Heart right ventricle (tissue), 16 donors: ENCODE data around the gene BPIFB4. TPM values are rescaled to one million over a fixed set of nuclear protein-coding genes. Genes with fewer than 3 reads are reported as not detected.

Source experiments
- ATAC-seq, 8 donors: fragments of 200-7000 bp; cut with Tn5 transposase; one replicate each; pipeline ENCODE4 v1.9.1; 2020; ENCODE audit warnings: mild to moderate bottlenecking in 8 of 8, moderate library complexity in 8 of 8, moderate number of reproducible peaks in 1 of 8
- DNase-seq, 2 donors: peaks; one replicate each; pipeline ENCODE4 v3.0.0-alpha.2; 2020
- H3K27ac ChIP-seq, 10 donors: fragments of 200-600 bp; sonication (generic) in 2 of 10; one replicate each; pipeline versions ENCODE4 v1.5.0 to v1.8.0; 2020 to 2022; ENCODE audit warnings: mild to moderate bottlenecking in 3 of 10
- H3K27me3 ChIP-seq, 7 donors: fragments of 200-600 bp; one replicate each; pipeline ENCODE4 v1.8.0; 2021 to 2022; ENCODE audit warnings: mild to moderate bottlenecking in 2 of 7
- H3K36me3 ChIP-seq, 9 donors: fragments of 200-600 bp; sonication (generic) in 1 of 9; one replicate each; pipeline versions ENCODE4 v1.5.0 to v1.8.0; 2020 to 2022; ENCODE audit warnings: mild to moderate bottlenecking in 2 of 9
- H3K4me1 ChIP-seq, 9 donors: fragments of 200-600 bp; sonication (generic) in 1 of 9; one replicate each; pipeline versions ENCODE4 v1.5.0 to v1.8.0; 2020 to 2022; ENCODE audit warnings: mild to moderate bottlenecking in 4 of 9
- H3K4me3 ChIP-seq, 10 donors: fragments of 200-600 bp; sonication (generic) in 2 of 10; one replicate each; pipeline versions ENCODE4 v1.5.0 to v1.8.0; 2020 to 2022; ENCODE audit warnings: mild to moderate bottlenecking in 7 of 10, moderate library complexity in 2 of 10
- H3K9me3 ChIP-seq, 11 donors: fragments of 200-600 bp in 10 of 11; sonication (generic) in 2 of 11; one replicate each; pipeline versions ENCODE4 v1.5.0 to v1.8.0; 2013 to 2022; ENCODE audit warnings: mild to moderate bottlenecking in 2 of 11, control low read depth in 1 of 11, moderate library complexity in 1 of 11
- CTCF ChIP-seq, 9 donors: fragments of 200-600 bp; sonication (generic) in 2 of 9; IDR thresholded peaks; one replicate each; pipeline versions ENCODE4 v1.5.0 to v1.8.0; 2021 to 2022; ENCODE audit warnings: antibody characterized with exemption in 9 of 9, mild to moderate bottlenecking in 5 of 9, moderate library complexity in 1 of 9
- WGBS, 2 donors: extraction: QIAGEN DNeasy Blood & Tissue Kit; methylation state at CpG; one replicate each; pipeline ENCODE4 v1.1.7; 2013; ENCODE audit warnings: inconsistent platforms in 1 of 2; 5-methylcytosine and 5-hydroxymethylcytosine counted together
- intact Hi-C, 10 donors: fragments of 100-400 bp; cut with DNase I; formaldehyde crosslinking; loops; one replicate each; pipeline versions ENCODE4 v1.11.1 to v1.14.2; 2022
- polyA plus RNA-seq, 2 donors: library from polyadenylated mRNA; stranded (reverse); fragments of 200-250 nt; gene quantifications; one replicate each; pipeline ENCODE4 v1.2.3, GENCODE V29; 2013
- total RNA-seq, 10 donors: library from RNA; stranded (reverse); fragmentation: NEBNext Ultra II Directional in 3 of 10; extraction: Animal tissue kit (Norgen Biotek cat#: 25700) in 3 of 10; gene quantifications; one replicate each; pipeline versions ENCODE4 v1.2.1 to v1.2.4, GENCODE V29; 2021 to 2023
- donor health status: Arrhythmogenic right ventricular cardiomyopathy.
- donor health status: ischemic (EF 13 %, LVEDD 7.1; RV severe dilation, severe dysfunction).
- donor health status: healthy with polysubstance abuse.
- donor health status: DM: no; HTN: yes; CAD: no.
- donor health status: DM: no; HTN: no; CAD: no.
- donor health status: ischemic (EF 25% LVEDD 6.9; RV normal size, moderate dysfunction).
- donor health status: ischemic (EF 25% LVEDD 5.7; RV mildly dilated, moderate dysfunction).
- donor health status: healthy.
- donor health status: DM: yes; HTN: yes; CAD: no.
- donor health status: Ischemic cardiomyopathy.
- donor health status: ischemic (EF 35%, LVEDD 5.7; RV mildly dilated, moderate dysfunction).
- donor health status: nonischemic (EF 11% LVEDD 7.7; RV severe dilation, severe dysfunction).
- donor health status: DM: yes; HTN: yes; CAD: no.
- donor health status: PGD.
- donor health status: ischemic (EF 29% LVEDD 5.4; RV normal size, mild dysfunction).
- donor health status: nonischemic (EF 23%, LVEDD 6.1; RV moderate dilation, normal function).

BPIFB4 gene
- total and polyA plus RNA-seq, 12 donors = not detected

GRCh38 chr20:33068251-33068939, 11.0 kb upstream of the BPIFB4 start:
- DNase-seq = no peak
- peaks cover 0 to 6% (median 6%) of the 10 kb centered on the region in 7 donors for H3K27me3 ChIP-seq
- H3K4me1 ChIP-seq = no peaks in the 10 kb centered on the region
- ATAC-seq = no peak
- peaks cover 0 to 6% (median 0%) of the 10 kb centered on the region in 11 donors for H3K9me3 ChIP-seq
- TF ChIP-seq CTCF (IDR thresholded peaks at IDR 0.05) = no peak
- 75 to 81% methylated on average over 12 of the region's 12 CpGs for WGBS, 2 donors
- intact Hi-C loops = no loop called here
- H3K4me3 ChIP-seq = no peak overlapping the region
- no peak overlapping the region for H3K27ac ChIP-seq
- no peaks in the 10 kb centered on the region for H3K36me3 ChIP-seq

GRCh38 chr20:33069673-33070072, 9.8 kb upstream of the BPIFB4 start:
- WGBS, 2 donors = 79 to 87% methylated on average over 9 of the region's 9 CpGs
- intact Hi-C loops = no loop called here
- Histone ChIP-seq H3K4me1 (no peaks in the 10 kb centered on the region), H3K36me3 (no peaks in the 10 kb centered on the region), H3K9me3 (peaks cover 0 to 6% (median 0%) of the 10 kb centered on the region in 11 donors), H3K4me3 (no peak overlapping the region), H3K27ac (no peak overlapping the region), H3K27me3 (peaks cover 0 to 6% (median 6%) of the 10 kb centered on the region in 7 donors)
- no peak for ATAC-seq
- no peak for TF ChIP-seq CTCF (IDR thresholded peaks at IDR 0.05)
- DNase-seq = no peak

- Histone ChIP-seq H3K36me3 (no peaks in the 10 kb centered on the region), H3K4me1 (no peaks in the 10 kb centered on the region), H3K4me3 (no peak overlapping the region), H3K27me3 (peaks cover 0 to 7% (median 6%) of the 10 kb centered on the region in 7 donors), H3K27ac (no peak overlapping the region), H3K9me3 (peaks cover 0 to 6% (median 0%) of the 10 kb centered on the region in 11 donors)
- ATAC-seq = no peak
- TF ChIP-seq CTCF (IDR thresholded peaks at IDR 0.05) = no peak
- DNase-seq = no peak
- WGBS, 2 donors = 77% methylated on average over 19 of the region's 19 CpGs
- intact Hi-C loops = no loop called here
Measured at GRCh38 chr20:33070111-33071053, 9.1 kb upstream of the BPIFB4 start.

- ATAC-seq = no peak
- intact Hi-C loops = no loop called here
- H3K27ac ChIP-seq = no peak overlapping the region
- DNase-seq = no peak
- H3K4me3 ChIP-seq = no peak overlapping the region
- H3K4me1 ChIP-seq = no peaks in the 10 kb centered on the region
- peaks cover 0 to 15% (median 10%) of the 10 kb centered on the region in 7 donors for H3K27me3 ChIP-seq
- TF ChIP-seq CTCF (IDR thresholded peaks at IDR 0.05) = no peak
- WGBS, 2 donors = 90 to 93% methylated on average over 5 of the region's 5 CpGs
- H3K36me3 ChIP-seq = no peaks in the 10 kb centered on the region
- H3K9me3 ChIP-seq = peaks cover 0 to 6% (median 0%) of the 10 kb centered on the region in 11 donors
Measured at GRCh38 chr20:33071198-33071597, 8.2 kb upstream of the BPIFB4 start.
